HCEC 1CT (cell line): ENCODE data around the gene GIGYF1.
"Not testable (repeated sequence)": the region's sequence is repeated elsewhere in the genome, so short reads cannot be mapped to it uniquely, and the experiment has no call there.

ENCODE experiments used
- DNase-seq: peaks from one replicate; pipeline ENCODE4 v3.0.0-alpha.2; 2017

GIGYF1 gene, protein sequence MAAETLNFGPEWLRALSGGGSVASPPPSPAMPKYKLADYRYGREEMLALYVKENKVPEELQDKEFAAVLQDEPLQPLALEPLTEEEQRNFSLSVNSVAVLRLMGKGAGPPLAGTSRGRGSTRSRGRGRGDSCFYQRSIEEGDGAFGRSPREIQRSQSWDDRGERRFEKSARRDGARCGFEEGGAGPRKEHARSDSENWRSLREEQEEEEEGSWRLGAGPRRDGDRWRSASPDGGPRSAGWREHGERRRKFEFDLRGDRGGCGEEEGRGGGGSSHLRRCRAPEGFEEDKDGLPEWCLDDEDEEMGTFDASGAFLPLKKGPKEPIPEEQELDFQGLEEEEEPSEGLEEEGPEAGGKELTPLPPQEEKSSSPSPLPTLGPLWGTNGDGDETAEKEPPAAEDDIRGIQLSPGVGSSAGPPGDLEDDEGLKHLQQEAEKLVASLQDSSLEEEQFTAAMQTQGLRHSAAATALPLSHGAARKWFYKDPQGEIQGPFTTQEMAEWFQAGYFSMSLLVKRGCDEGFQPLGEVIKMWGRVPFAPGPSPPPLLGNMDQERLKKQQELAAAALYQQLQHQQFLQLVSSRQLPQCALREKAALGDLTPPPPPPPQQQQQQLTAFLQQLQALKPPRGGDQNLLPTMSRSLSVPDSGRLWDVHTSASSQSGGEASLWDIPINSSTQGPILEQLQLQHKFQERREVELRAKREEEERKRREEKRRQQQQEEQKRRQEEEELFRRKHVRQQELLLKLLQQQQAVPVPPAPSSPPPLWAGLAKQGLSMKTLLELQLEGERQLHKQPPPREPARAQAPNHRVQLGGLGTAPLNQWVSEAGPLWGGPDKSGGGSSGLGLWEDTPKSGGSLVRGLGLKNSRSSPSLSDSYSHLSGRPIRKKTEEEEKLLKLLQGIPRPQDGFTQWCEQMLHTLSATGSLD (N-terminal part only)

DNA sequence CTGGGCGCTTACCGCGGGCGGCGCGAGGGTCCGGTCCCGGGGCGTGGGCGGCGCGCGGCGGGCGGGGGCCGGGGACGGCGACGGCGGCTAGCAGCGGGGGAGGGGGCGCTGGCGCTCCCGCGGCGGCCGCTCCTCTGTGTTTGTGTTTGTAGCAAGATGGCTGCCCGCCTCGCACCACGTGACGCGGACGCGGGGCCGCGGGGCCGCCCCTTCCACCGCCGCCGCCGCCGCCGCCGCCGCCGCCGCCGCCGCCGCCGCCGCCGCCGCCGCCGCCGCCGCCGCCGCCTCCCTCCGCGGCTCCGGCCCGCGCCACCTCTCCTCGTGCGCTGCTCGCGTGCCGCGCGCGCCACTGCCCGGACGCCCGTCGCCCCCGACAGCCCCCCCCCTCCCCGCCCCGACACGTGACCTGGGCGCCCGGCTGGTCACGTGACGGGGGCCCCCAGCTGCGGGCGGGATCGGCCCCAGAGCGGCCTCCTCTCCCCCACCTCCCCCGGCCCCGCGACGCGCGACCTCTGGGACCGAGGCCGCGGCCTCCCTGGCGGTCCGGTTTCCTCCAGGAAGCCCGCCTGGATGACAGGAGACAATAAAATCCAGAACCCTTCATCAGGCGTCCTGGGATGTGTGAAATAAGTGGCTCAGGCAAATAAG, at the start of gene GIGYF1:
Gene GIGYF1, minus strand, starts transcription at position 153 of the 648 bp plus-strand sequence. CDS start 6,012 bp downstream, outside the sequence.
- peak; percentile 61 for DNase-seq

DNA sequence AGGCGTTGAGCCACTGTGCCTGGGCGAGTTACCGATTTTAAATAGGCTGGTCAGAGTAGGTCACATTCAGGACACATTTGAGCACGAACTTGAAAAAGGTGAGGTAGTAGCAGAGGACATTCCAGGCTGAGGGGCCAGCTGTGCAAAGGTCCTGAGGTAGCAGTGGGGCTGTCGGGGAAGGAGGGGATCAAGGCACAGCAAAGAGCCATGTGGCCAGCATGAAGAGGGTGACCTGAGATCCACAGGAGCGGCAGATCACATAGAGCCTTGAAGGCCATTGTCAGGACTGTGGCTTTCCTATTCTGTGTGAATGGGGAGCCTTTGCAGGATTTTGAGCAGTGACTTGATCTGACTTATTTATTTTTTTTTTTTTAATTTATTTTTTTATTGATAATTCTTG, 45.9 kb upstream of the GIGYF1 start:
- no peak for DNase-seq

DNA sequence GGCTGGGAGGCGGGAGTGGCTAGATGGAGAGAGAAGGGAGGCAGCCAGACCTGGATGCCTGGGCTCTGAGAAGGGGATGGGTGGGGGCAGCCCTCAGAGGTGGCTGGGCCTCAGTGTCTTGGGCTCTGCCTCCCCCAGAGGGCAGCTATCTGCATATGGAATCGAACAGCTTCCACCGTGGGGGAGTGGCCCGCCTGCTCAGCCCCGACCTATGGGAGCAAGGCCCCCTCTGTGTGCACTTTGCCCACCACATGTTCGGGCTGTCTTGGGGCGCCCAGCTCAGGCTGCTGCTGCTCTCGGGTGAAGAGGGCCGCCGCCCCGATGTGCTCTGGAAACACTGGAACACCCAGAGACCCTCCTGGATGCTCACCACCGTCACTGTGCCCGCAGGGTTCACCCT, 42.6 kb upstream of the GIGYF1 start:
- no peak for DNase-seq

DNA sequence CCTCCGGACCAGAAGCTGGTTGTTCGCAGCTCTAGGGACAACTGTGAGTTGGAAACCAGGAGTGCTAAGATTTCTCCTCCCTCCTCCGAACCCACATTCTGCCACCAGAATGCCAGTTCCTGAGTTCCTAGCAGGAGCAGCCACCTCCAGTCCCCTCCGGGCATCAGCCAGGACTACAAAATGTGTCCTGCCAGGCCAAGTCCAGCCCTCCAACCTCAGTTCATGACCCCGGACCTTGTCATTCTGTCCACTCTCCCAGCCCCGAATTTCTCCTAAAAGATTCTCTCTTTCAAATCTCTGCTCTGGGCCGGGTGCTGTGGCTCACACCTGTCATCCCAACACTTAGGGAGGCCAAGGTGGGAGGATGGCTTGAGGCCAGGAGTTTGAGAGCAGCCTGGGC, 41.7 kb upstream of the GIGYF1 start:
- no peak for DNase-seq

DNA sequence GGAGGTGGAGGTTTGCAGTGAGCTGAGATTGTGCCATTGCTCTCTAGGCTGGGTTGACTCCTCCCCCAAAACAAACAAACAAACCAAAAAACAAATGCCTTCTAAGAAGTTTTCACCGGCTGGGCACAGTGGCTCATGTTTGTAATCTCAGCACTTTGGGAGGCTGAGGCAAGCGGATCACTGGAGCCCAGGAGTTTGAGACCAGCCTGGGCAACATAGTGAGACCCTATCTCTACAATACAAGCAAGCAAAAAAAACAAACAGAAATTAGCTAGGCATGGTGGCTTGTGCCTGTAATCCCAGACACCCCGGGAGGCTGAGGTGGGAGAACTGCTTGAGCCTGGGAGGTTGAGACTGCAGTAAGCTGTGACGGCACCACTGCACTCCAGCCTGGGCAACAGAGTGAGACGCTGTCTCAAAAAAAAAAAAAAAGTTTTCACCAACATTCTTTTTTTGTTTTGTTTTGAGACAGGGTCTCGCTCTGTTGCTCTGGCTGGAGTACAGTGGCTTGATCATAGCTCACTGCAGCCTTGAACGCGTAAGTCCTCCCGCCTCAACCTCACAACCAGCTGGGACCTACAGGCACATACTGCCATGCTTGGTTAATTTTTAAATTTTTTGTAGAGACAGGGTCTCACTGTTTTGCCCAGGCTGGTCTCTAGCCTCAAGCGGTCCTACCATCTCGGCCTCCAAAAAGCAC, 38.0 kb upstream of the GIGYF1 start:
- no peak for DNase-seq

DNA sequence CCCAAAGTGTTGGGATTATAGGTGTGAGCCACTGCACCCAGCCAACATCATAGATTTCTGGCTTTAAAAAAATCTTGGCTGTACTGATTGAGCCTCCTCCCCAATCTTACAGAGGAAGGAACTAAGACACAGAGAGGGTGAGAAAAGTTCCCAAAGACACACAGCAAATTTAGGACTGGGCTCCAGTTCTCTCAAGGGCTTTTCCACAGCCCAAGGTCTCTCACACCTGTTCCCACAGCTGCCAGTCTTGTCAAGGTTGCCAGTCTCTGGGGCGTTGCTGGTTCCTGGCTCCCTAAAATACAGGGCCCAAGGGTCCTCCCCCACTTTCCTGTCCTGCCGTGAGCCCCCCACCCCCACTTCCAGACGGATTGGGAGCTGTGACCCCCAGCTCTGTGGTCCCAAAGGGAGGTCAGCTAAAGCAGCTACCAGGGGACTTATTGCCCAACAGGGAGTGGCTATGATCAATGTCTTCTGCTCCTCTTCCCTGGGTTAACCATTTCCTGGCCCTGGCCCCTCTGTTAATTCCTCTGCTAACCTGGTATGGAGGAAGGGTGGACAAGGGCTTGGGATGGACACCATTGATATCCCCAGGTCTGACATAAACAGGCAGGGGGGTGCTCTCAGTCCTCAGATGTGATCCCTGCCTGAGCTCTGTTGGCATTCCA, 36.2 kb upstream of the GIGYF1 start:
- no peak for DNase-seq

DNA sequence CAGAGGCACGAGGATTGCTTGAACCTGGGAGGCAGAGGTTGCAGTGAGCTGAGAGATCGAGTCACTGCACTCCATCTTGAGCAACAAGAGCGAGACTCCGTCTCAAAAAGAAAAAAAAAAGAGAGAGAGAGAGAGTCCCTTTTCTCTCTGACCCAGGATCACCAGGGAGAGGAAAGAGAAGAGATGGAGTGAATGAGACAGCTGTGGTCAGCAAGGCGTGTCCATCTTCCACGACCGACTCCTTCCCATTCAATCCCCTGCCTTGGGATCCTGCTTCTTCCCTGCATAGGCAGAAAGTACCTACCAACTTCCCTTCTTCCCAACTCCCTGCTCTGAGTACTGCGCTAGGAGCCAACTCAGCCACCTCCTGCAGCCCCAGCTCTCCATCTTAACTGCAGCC, 34.1 kb upstream of the GIGYF1 start:
- no peak for DNase-seq

DNA sequence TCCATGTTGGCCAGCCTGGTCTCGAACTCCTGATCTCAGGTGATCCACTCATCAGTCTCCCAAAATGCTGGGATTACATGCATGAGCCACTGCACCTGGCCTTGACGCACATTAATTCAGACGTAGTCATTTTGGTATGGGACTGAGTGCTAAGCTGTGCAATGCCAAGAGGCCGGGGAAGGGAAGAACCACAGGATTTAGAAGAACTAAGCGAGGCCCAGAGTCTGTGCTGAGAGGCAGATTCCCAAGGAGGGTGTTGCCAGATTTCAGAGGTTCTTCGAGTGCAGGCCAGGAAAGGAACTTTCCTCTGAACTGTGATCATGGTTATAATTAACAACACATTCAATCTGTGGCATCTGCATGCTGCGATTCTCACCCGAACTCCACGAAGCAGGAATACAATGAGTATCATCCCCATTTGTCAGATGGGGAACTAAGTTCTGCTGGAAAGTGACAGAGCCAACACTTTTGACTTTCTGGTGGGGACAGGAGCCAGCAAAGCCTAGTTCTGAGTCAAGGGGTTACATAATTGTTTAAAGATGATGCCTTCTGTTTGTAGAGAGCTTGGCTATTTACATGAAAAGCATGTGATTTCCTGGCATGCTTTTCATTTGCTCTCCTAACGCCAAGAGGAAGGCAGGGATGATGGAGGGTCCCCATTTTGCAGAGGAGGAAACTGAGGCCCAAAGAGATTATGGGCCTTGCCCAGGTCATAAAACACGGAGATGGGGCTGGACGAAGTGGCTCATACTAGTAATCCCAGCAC, 33.1 kb upstream of the GIGYF1 start:
- DNase-seq, result peak; percentile 91

DNA sequence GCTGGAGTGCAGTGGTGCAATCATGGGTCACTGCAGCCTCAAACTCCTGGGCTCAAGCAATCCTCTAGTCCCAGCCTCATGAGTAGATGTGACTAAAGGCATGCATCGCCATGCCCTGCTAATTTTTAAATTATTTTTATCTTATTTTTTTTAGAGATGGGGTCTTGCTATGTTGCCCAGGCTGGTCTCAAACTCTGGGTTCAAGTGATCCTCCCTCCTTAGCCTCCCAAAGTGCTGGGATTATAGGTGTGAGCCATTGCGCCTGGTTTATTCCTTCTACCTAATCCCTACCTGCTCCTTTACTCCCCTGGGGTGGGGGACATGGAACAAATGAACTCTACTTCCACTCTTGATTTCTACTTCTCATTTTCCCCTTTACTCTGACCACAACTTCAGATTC, 30.3 kb upstream of the GIGYF1 start:
- DNase-seq, result not testable (repeated sequence)

DNA sequence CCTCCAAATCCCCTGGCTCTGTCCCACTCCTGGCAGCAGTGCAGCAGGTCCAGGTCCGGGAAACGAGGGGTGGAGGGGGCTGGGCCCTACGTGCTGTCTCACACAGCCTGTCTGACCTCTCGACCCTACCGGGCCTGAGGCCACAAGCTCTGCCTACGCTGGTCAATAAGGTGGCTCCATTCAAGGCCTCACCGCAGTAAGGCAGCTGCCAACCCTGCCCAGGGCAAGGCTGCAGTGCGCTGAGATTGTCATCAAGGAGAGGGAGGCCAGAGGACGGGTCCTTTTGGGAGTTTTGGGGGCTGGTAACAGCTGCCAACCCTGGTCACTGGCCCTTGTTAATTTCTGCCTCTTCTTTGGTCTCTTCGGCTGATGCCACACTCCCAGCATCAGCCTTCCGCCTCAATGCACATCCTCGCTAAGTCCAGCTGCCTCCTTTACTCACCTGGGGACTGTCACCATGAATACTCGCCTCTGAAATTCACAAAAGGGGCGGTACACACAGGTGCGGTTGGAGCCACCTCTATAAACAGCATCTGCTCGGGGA, 29.8 kb upstream of the GIGYF1 start:
- no peak for DNase-seq

DNA sequence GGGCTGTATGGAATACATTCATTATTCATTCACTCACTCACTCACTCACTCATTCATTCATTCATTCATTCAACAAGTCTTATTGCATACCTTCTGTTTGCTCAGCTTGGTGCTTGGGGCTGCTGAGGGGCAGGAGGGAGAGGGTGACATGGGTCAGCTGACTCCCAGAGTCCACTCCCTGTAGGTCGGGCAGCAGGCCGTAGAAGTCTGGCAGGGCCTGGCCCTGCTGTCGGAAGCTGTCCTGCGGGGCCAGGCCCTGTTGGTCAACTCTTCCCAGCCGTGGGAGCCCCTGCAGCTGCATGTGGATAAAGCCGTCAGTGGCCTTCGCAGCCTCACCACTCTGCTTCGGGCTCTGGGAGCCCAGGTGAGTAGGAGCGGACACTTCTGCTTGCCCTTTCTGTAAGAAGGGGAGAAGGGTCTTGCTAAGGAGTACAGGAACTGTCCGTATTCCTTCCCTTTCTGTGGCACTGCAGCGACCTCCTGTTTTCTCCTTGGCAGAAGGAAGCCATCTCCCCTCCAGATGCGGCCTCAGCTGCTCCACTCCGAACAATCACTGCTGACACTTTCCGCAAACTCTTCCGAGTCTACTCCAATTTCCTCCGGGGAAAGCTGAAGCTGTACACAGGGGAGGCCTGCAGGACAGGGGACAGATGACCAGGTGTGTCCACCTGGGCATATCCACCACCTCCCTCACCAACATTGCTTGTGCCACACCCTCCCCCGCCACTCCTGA, 28.6 kb upstream of the GIGYF1 start:
- no peak for DNase-seq

DNA sequence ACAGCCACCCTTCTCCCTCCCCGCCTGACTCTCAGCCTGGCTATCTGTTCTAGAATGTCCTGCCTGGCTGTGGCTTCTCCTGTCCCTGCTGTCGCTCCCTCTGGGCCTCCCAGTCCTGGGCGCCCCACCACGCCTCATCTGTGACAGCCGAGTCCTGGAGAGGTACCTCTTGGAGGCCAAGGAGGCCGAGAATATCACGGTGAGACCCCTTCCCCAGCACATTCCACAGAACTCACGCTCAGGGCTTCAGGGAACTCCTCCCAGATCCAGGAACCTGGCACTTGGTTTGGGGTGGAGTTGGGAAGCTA, 27.4 kb upstream of the GIGYF1 start:
- DNase-seq, result no peak

DNA sequence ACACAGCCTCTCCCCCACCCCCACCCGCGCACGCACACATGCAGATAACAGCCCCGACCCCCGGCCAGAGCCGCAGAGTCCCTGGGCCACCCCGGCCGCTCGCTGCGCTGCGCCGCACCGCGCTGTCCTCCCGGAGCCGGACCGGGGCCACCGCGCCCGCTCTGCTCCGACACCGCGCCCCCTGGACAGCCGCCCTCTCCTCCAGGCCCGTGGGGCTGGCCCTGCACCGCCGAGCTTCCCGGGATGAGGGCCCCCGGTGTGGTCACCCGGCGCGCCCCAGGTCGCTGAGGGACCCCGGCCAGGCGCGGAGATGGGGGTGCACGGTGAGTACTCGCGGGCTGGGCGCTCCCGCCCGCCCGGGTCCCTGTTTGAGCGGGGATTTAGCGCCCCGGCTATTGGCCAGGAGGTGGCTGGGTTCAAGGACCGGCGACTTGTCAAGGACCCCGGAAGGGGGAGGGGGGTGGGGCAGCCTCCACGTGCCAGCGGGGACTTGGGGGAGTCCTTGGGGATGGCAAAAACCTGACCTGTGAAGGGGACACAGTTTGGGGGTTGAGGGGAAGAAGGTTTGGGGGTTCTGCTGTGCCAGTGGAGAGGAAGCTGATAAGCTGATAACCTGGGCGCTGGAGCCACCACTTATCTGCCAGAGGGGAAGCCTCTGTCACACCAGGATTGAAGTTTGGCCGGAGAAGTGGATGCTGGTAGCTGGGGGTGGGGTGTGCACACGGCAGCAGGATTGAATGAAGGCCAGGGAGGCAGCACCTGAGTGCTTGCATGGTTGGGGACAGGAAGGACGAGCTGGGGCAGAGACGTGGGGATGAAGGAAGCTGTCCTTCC, 26.8 kb upstream of the GIGYF1 start:
- DNase-seq, result no peak

DNA sequence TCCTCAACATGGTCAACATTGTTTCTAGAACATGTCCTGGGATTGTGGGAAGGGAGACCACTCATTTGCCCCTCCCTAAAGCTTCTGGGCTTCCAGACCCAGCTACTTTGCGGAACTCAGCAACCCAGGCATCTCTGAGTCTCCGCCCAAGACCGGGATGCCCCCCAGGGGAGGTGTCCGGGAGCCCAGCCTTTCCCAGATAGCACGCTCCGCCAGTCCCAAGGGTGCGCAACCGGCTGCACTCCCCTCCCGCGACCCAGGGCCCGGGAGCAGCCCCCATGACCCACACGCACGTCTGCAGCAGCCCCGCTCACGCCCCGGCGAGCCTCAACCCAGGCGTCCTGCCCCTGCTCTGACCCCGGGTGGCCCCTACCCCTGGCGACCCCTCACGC, 26.2 kb upstream of the GIGYF1 start, which contains the start of gene EPO:
Gene EPO, plus strand, starts transcription at position 190 of the 392 bp plus-strand sequence. CDS start 513 bp downstream, outside the sequence.
- no peak for DNase-seq

DNA sequence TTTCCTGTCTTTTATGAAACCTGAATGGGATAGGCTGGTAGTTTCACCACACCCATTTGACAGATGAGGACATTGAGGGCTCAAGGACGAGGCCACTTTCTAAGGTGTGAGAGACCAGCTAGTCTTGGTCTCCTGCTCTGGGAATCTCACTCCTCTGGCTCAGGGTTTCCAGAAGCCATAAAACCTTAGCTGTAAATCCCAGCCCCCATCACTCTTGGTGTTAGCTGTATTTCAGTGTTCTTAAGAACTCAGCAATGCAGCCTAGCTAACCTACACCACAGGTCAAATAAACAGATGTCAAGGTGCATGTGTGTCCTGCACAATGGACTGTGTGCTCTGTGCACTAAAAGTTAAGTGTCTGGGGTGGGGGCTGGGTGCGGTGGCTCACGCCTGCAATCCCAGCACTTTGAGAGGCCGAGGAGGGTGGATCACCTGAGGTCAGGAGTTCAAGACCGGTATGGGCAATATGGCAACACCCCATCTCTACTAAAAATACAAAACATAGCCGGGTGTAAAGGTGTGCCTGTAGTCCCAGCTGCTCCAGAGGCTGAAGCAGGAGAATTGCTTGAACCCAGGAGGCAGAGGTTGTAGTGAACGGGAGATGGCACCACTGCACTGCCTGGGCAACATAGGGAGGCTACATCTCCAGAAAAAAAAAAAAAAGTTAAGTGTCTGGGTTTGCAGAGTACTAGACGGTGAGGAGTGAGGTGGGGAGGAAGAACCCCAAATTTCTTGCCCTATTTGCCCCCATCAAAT, 25.7 kb upstream of the GIGYF1 start:
- DNase-seq, result peak; percentile 52

DNA sequence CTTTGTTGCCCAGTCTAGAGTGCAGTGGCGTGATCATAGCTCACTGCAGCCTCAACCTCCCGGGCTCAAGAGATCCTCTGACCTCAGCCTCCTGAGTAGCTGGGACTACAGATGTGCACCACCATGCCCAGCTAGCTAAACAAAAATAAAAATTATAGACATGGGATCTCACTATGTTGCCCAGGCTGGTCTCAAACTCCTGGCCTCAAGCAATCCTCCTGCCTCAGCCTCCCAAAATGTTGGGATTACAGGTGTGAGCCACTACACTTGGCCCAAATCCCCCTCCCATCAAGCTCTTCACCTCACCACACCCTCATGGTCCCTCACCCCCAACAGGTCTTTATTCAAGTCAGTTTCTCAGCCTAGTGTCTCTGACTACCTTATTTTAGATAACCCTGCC, 23.0 kb upstream of the GIGYF1 start:
- DNase-seq, result not testable (repeated sequence)

DNA sequence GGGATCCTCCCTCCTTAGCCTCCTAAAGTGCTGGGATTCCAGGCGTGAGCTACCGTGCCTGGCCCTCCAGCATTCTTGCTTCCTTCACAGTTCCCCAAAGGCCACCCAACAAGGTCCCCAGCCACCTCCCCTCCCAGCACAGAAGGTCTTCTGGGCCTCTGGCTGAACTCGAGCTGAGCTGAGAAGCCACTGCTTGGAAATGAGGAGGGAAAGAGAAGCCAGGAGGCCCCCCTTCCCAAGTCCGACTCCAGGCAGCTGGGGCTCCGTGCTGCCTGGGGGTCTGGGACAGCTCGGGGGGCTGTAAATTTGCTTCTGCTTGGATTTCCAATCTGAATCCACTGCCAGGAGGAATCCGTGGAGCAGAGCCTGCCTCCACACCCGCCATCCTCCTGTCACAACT, 20.7 kb upstream of the GIGYF1 start:
- no peak for DNase-seq

DNA sequence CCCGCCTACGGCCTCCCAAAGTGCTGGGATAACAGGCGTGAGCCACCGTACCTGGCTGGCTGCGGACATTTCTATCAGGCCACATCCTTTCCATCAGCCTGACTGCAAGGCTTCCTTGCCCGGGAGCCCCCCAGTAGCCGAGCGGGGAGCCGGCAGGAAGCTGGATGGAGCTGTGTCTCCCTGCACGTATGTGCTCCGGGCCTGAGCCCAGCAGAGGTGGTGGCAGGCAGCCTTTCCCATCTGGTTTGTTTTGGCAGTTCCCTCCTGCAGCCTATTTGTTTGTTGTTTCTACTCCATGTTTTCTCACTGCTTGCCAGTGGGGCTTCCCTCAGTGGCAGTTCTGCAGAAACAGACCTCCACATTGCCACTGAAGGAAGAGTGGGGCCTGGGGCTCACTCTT, 17.3 kb upstream of the GIGYF1 start:
- DNase-seq, result no peak

DNA sequence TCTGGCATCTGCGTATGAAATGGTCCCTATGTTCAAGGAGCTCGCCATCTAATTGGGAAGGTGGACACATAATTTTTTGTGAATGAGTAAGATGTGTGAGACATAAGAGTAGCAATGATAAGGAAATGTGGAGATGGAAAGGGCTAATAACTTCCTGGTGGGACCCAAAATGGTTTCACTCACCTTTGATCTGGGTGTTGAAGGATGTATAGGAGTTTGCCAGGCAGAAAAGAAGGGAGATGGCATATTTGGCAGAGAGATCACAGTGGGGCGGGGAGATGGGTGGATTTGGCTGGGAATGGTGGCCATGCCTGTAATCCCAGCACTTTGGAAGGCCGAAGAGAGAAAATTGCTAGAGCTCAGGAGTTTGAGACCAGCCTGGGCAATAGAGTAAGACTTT, 16.4 kb upstream of the GIGYF1 start:
- DNase-seq, result no peak
